ENCODE measurements around the gene LCK. TPM values are rescaled to one million over a fixed set of nuclear protein-coding genes. Genes with fewer than 3 reads are reported as not detected.
A peak's percentile ranks its signal among the peaks of the same experiment; 100 is the strongest.

Gene LCK
- total and polyA plus RNA-seq, 2 donors (not counting 1 experiment from before 2014, with no cell fraction given) = not detected

DNA sequence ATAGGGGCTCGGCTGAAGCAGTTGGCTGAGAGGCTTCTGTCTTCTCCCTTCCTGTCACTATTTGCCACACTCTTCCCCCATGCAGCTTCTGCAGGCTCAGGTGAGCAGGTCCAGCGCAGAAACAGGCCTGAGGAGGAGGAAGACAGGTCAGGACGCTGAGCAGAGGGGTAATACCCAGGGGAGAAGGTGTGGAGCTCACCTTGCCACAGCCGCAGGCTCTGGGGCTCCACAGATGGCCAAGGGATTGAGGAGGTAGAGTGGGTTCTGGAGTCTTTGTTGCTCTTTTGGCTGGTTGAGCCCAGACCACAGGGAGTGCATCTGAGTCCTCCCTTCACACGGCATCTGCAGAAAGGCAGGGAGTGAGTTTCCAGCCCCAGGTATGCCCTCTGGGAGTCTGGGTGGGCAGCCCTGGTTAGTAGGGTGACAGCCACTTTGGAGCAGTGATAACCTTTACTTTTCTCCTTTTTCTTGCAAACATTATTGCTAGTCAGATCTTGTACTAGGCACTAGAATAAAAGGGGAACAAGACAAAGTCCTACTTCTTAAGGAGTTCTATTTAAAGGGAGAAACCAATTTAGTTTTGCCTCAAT lies 19.1 kb upstream of the LCK start:
- H2AFZ ChIP-seq (ENCODE audit: low read length) = no peak overlapping the region
- H3K9ac ChIP-seq (ENCODE audit: insufficient read depth, low read length) = no peak overlapping the region
- H3K27ac ChIP-seq (ENCODE audit: insufficient read depth, low read length) = no peak overlapping the region
- peaks cover 5% of the 10 kb centered on the region for H3K4me1 ChIP-seq (ENCODE audit: control insufficient read depth, extremely low read depth, insufficient read depth, low read length)
- no peak overlapping the region for H3K4me2 ChIP-seq (ENCODE audit: extremely low read depth, insufficient read depth, low read length)
- no peak overlapping the region for H3K4me3 ChIP-seq (replicated peaks in 1 of 4; ENCODE audit: control extremely low read depth in 1 of 4, insufficient read depth in 1 of 4, low read depth in 3 of 4, low read length in 4 of 4)
- TF ChIP-seq EZH2 (IDR thresholded peaks at IDR 0.05; ENCODE audit: low read length, missing control alignments) = no peak
- TF ChIP-seq, protein P1, sequence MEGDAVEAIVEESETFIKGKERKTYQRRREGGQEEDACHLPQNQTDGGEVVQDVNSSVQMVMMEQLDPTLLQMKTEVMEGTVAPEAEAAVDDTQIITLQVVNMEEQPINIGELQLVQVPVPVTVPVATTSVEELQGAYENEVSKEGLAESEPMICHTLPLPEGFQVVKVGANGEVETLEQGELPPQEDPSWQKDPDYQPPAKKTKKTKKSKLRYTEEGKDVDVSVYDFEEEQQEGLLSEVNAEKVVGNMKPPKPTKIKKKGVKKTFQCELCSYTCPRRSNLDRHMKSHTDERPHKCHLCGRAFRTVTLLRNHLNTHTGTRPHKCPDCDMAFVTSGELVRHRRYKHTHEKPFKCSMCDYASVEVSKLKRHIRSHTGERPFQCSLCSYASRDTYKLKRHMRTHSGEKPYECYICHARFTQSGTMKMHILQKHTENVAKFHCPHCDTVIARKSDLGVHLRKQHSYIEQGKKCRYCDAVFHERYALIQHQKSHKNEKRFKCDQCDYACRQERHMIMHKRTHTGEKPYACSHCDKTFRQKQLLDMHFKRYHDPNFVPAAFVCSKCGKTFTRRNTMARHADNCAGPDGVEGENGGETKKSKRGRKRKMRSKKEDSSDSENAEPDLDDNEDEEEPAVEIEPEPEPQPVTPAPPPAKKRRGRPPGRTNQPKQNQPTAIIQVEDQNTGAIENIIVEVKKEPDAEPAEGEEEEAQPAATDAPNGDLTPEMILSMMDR (conservative IDR thresholded peaks at IDR 0.05 in 1 of 2, IDR thresholded peaks at IDR 0.05 in 1 of 2; ENCODE audit: low read depth in 1 of 2, low read length in 2 of 2) = no peak
- no peaks in the 10 kb centered on the region for H3K9me3 ChIP-seq (ENCODE audit: control insufficient read depth, insufficient read depth, low read depth, low read length)
- no peaks in the 10 kb centered on the region for H3K27me3 ChIP-seq (ENCODE audit: control insufficient read depth, insufficient read depth, low read length)
- H4K20me1 ChIP-seq (ENCODE audit: control insufficient read depth, extremely low read depth, insufficient read depth, low read length) = no peaks in the 10 kb centered on the region
- no peak for DNase-seq (ENCODE audit: low read depth in 2 of 2)
- peaks cover 25% of the 10 kb centered on the region for H3K36me3 ChIP-seq (ENCODE audit: control insufficient read depth, insufficient read depth, low read length)
- H3K79me2 ChIP-seq (ENCODE audit: control insufficient read depth, insufficient read depth, low read length) = no peaks in the 10 kb centered on the region

DNA sequence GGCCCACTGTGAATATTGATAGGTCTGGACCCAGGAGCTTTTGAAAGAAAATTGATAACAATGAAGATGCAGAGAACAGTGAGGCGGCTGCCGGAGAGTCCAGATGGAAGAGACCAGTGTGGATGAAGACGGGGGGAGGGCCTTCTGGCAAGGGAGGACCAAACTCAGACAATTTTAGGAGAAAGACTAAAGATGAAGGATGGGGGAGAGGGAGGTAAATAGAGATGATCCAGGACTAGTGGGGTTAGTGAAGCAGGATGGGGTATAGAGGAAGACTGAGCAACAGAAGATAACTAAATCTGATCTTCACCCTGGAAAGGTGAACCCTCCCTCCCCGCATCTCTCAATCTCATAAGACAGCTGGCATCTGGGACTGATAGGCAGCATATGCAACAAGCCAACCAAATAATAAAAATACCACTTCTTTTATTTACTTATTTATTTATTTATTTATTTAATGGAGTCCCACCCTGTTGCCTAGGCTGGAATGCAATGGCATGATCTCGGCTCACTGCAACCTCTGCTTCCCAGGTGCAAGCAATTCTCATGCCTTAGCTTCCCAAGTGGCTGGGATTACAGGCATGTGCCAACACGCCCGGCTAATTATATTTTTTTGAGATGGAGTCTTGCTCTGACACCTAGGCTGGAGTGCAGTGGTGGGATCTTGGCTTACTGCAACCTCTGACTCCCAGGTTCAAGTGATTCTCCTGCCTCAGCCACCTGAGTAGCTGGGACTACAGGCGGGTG lies 18.3 kb upstream of the LCK start:
- Histone ChIP-seq H3K9me3 (ENCODE audit: control insufficient read depth, insufficient read depth, low read depth, low read length) (no peaks in the 10 kb centered on the region), H3K27me3 (ENCODE audit: control insufficient read depth, insufficient read depth, low read length) (no peaks in the 10 kb centered on the region), H2AFZ (ENCODE audit: low read length) (no peak overlapping the region), H3K4me1 (ENCODE audit: control insufficient read depth, extremely low read depth, insufficient read depth, low read length) (peaks cover 5% of the 10 kb centered on the region), H3K27ac (ENCODE audit: insufficient read depth, low read length) (no peak overlapping the region), H3K36me3 (ENCODE audit: control insufficient read depth, insufficient read depth, low read length) (peaks cover 24% of the 10 kb centered on the region), H3K79me2 (ENCODE audit: control insufficient read depth, insufficient read depth, low read length) (no peaks in the 10 kb centered on the region), H3K4me2 (ENCODE audit: extremely low read depth, insufficient read depth, low read length) (no peak overlapping the region), H3K9ac (ENCODE audit: insufficient read depth, low read length) (no peak overlapping the region), H3K4me3 (replicated peaks in 1 of 4; ENCODE audit: control extremely low read depth in 1 of 4, insufficient read depth in 1 of 4, low read depth in 3 of 4, low read length in 4 of 4) (no peak overlapping the region), H4K20me1 (ENCODE audit: control insufficient read depth, extremely low read depth, insufficient read depth, low read length) (no peaks in the 10 kb centered on the region)
- no peak for TF ChIP-seq EZH2 (IDR thresholded peaks at IDR 0.05; ENCODE audit: low read length, missing control alignments)
- TF ChIP-seq, protein P1 (conservative IDR thresholded peaks at IDR 0.05 in 1 of 2, IDR thresholded peaks at IDR 0.05 in 1 of 2; ENCODE audit: low read depth in 1 of 2, low read length in 2 of 2) = no peak
- DNase-seq (ENCODE audit: low read depth in 2 of 2) = no peak

DNA sequence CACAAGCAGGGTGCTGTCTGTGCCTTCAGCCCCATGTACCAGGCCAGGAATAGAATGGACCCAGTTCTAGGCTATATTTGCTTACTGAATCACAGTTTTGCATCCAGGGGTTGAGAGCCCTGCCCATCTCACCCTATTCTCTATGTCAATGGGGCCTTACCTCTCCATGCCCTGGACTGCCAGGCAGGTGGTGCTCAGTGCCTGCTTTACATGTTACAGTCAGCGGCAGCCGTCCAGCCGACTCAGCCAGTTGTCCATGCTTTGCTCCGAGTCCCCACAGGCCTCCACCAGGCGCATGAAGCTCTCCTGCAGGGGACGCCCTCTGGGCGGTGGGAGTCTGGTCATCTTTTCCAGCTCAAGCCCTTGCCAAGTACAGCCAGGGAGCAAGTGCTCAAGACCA lies 16.3 kb upstream of the LCK start:
- Histone ChIP-seq H3K4me2 (ENCODE audit: extremely low read depth, insufficient read depth, low read length) (no peak overlapping the region), H3K27me3 (ENCODE audit: control insufficient read depth, insufficient read depth, low read length) (no peaks in the 10 kb centered on the region), H3K4me3 (replicated peaks in 1 of 4; ENCODE audit: control extremely low read depth in 1 of 4, insufficient read depth in 1 of 4, low read depth in 3 of 4, low read length in 4 of 4) (no peak overlapping the region), H3K36me3 (ENCODE audit: control insufficient read depth, insufficient read depth, low read length) (peaks cover 16% of the 10 kb centered on the region), H3K4me1 (ENCODE audit: control insufficient read depth, extremely low read depth, insufficient read depth, low read length) (peaks cover 5% of the 10 kb centered on the region), H2AFZ (ENCODE audit: low read length) (no peak overlapping the region), H3K27ac (ENCODE audit: insufficient read depth, low read length) (peak overlapping the region; percentile 14), H3K79me2 (ENCODE audit: control insufficient read depth, insufficient read depth, low read length) (no peaks in the 10 kb centered on the region), H4K20me1 (ENCODE audit: control insufficient read depth, extremely low read depth, insufficient read depth, low read length) (no peaks in the 10 kb centered on the region), H3K9ac (ENCODE audit: insufficient read depth, low read length) (no peak overlapping the region), H3K9me3 (ENCODE audit: control insufficient read depth, insufficient read depth, low read depth, low read length) (no peaks in the 10 kb centered on the region)
- TF ChIP-seq EZH2 (IDR thresholded peaks at IDR 0.05; ENCODE audit: low read length, missing control alignments) = no peak
- TF ChIP-seq, protein P1 (conservative IDR thresholded peaks at IDR 0.05 in 1 of 2, IDR thresholded peaks at IDR 0.05 in 1 of 2; ENCODE audit: low read depth in 1 of 2, low read length in 2 of 2) = no peak
- no peak for DNase-seq (ENCODE audit: low read depth in 2 of 2)

All from fibroblast of lung (primary cell).